GM18870 (cell line): ENCODE data around the gene PTPN13.
"Not testable (repeated sequence)": the region's sequence is repeated elsewhere in the genome, so short reads cannot be mapped to it uniquely, and the experiment has no call there.

ENCODE experiments used
- ATAC-seq: cut with Tn5 transposase; IDR thresholded peaks from one replicate; pipeline ENCODE4 v1.9.1; 2021; ENCODE audit warnings: moderate library complexity; ENCODE audit not compliant: unreplicated experiment

PTPN13 gene

DNA sequence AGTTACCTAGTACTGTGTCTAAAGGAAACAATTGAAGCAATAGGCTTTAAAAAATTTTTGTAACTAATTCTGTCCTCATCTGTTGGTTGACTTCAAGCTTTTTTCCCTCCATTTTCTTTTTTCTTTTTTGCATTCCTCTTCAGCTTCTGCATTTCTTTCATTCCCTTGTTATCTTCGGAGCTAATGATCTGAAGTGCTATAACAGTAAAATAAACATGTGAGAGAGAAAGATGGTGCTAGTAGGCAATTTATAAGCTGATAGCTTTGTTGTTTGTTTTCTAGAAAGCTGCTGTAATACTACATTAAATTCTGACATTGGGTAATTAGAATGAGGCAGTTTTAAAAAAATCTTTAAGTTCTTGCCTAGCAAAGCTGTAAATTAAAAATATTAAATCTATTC is 37.1 kb downstream of the PTPN13 start:
- ATAC-seq: no peak

DNA sequence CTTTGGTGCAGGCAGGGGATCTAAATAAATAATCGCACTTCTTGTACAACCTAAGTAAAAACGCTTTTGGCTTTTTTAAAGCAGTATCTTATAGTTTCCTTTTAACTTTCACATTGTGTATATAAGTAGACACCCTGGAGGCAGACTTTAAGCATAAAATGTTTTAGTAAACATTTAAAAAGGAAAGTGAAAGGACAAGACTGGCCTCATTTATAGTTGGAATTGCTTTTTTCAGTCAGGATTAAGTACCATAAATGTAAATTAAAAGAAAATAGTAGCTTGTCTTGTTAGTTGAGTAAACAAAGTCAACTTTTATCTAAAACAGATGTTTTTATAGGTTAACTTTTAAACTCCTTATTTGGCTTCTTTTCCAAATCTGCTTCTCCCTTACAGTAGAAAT is 39.7 kb downstream of the PTPN13 start:
- ATAC-seq: no peak

DNA sequence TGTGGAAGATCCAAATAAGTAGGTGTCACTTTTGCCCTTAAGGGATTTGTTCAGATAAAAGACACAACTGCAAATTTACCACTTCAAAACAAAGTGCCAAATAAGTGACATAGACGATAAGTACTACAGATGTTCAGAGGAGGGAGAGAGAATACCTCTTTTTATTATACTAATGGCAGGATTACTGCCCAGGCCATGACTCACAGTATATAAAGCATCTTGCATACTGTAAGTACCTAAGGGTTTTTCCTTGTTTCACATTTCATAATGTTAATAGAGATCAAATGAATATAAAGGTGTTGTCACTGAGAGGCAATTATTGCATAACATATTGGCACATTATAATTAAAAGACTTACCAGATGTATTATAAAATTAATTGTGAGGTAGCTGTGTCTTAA is 46.4 kb downstream of the PTPN13 start:
- no peak for ATAC-seq

DNA sequence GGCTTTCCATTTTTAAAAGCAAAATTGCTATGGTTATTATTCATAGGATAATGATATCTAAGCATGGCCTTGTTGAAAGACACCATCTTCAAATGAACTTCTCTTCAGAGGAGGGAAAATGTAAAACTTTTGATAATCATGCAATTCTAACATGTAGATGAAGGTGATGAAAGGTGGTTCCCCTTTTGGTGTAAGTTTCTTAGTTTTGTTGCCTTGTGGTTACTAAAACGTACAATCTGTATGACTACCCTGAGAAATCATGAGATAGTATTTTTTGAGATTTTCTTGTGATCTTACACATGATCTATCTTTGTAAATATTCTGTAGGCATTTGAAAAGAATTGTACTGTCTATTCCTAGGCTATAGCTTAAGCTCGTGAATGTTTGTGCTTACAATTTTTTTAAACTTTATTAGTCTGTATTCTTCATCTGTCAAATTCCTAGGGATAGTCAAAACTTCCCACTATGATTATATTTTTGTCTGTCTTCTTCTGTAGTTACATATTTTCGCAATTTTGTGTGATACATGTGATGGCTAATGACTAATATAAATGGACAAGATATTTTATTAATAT is 47.5 kb downstream of the PTPN13 start:
- no peak for ATAC-seq

DNA sequence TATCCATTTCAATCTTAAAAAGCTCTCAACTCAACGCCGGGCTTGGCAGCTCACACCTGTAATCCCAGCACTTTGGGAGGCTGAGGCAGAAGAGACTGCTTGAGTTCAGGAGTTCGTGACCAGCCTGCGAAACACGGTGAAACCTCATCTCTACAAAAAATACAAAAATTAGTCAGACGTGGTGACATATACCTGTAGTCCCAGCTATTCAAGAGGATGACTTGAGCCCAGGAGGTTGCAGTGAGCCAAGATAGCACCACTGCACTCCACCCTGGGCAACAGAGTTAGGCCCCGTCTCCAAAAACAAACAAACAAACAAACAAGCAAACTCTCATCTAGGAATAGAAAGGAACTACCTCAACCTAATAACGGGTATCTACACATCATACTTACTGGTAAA is 50.8 kb downstream of the PTPN13 start:
- no peak for ATAC-seq

DNA sequence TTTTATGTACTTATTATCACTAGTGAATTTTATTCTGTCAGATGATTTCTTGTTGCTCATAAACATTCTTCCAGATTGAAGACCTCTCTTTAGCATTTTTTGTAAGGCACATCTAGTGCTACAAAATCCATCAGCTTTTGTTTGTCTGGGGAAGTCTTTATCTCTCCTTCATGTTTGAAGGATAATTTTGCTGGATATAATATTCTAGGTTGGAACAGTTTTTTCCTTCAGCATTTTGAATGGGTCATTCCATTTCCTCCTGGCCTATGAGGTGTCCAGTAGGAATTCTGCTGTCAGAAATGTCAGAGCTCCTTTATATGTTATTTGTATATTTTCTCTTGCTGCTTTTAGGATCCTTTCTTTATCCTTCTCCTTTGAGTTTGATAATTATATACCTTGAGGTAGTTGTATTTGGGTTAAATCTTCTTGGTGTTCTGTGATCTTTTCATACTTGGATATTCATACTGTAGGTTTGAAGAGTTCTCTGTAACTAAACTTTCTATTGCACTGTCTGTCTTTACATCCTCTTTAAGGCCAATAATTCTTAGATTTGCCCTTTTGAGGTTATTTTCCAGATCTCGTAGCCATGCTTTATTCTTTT is 58.3 kb downstream of the PTPN13 start:
- no peak for ATAC-seq

DNA sequence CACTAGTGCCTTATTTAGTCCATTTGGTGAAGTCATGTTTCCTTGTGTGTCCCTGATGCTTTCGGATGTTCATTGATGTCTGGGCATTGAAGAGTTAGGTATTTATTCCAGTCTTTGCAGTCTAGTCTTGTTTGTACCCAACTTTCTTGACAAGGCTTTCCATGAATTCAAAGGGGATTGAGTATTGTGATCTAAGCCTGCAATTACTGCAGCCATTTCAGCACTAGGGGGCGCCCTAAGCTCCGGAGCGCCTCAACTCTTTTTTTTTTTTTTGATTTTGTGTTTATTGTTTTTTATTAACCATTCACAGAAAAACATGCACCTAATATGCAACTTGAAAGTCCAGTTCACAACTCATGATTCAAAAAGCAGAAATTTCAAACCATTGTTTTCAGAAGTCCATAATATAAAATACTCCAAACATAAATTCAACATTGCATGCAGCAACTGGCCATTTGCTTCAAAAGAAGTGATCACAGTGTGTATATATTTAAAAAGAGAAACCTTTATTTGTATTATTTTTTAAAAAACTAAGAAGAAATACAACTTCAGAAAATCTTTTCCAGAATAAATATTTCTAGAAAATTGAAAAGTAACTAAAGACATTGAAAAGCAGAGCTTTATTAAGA is 59.2 kb downstream of the PTPN13 start:
- no peak for ATAC-seq

DNA sequence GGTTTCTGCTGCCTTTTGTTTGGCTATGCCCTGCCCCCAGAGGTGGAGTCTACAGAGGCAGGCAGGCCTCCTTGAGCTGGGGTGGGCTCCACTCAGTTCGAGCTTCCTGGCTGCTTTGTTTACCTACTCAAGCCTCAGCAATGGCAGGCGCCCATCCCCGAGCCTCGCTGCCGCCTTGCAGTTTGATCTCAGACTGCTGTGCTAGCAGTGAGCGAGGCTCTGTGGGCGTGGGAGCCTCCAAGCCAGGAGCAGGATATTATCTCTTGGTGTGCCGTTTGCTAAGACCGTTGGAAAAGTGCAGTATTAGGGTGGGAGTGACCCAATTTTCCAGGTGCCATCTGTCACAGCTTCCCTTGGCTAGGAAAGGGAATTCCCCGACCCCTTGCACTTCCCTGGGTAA is 62.7 kb downstream of the PTPN13 start:
- ATAC-seq: not testable (repeated sequence)

DNA sequence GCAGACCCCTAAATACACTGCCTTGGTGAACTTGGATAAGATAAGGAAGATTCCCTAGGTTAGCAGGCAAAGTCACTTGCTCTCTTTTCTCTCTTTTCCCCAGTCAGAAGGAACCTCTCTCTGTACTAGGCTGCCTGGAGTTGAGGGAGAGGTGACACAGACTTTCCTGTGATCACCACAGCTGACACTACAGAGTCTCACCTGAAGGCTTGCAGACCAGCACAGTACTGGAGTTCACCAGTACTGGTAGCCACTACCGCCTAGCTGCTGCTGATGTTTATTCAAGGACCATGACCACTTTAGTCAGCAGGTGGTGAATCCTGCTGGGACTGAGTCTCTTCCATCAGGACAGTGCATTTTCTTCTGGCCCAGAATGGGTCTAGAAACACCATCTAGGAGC is 63.3 kb downstream of the PTPN13 start:
- ATAC-seq: no peak

DNA sequence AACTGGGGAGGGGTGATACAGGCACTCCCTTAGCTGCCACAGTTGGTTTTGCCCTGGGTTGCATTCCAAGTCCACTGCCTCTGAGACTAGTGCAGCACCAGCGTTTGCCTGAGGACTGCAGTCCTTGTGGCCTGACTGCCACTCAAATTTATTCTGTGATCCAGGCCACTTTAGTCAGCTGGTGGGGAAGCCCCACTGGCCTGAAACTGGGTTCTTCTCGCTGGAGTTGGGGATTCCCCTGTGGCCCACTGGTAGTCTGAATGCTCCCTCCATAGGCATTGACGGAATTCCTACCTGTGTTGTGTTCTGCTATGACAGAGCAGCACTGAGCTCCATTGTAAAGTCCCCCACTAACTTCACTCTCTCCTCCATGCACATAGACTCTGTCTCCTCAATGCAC is 63.8 kb downstream of the PTPN13 start:
- no peak for ATAC-seq

DNA sequence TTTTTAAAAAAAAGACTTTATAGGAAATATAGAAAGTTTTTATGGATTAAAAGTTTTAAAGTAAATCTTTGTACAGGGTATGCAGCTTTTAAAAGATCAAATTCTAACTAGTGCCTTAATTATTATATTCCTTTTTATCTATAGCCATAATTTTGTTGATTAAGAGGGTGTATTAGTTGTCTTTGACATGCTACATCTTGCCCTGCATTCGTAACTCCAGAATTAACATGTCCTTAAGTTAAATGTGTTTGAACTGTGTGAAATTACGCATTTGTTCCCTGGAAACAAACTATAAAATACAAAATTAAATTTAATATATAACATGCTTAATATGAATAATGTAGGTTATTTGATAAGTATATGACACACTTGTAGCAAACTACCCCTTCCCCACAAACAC is 66.3 kb downstream of the PTPN13 start:
- ATAC-seq: no peak

DNA sequence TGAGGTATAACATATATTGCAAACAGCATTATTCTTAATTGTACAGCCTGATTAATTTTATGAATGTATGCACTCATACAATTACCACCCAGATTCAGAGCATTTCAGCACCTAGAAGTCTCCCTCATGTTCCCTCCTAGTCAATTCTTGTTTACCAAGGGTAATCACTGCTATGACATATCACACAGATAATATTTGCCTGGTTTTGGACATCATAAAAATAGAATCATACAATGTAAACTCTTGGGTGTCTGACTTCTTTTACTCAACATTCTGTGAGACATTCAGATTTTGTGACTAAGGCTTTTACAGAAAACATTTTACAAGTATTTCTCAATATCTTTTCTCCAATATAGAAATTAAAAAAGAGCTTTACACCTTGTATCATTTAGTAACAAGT is 66.9 kb downstream of the PTPN13 start:
- no peak for ATAC-seq

DNA sequence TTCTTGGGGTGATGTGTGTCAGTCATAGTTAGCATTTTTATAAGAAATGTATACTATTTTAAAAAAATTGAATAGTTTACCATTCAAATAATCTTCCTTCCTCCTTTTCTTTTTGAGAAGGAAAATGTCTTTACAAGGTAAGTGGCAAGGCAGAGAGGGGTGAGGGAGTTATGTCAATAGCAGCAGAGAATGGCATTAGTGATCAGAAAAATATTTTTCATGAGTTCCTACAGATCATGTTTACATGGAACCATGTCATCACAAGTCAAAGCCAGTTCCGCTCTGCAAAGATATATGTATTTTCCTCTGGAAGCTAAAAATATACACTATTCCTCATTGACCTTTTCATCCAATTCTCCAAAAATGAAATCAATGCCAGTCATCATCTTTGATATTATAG is 67.3 kb downstream of the PTPN13 start:
- no peak for ATAC-seq

DNA sequence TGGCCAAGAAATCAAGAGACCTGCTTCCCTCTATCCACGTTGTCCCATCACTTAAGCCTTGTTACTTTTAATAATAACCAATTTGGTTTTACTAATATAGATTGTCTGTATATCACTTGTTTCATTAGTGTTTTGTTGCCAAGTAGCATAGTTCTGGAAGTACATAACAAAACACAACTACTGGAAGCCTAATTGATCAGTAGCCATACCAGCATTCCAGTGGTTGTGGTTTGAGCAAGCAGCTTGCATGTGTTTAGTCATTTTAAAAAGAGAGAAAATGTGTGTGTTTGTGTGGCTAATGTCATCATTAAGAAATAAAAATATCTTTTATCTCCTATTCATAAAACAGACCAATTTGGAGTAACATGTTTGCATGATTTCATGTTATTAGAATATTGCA is 70.8 kb downstream of the PTPN13 start:
- no peak for ATAC-seq

DNA sequence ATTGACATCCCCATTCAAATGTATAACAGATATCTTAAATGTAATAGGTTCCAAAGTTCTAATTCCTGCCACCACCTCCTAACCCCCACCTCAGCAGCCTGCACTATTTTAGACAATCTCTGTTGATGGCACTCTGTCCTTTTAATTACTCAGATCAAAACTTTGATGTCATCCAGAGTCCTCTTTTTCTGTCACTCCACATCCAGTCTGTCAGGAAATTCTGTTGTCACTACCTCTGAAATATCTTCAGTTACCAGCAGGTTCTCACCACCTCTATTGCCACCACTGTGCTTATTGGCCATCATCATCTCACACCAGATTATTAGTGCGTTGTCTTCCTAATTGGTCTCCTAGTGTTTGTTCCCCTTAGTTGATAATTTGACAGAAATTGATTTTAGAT is 76.2 kb downstream of the PTPN13 start:
- ATAC-seq: no peak

DNA sequence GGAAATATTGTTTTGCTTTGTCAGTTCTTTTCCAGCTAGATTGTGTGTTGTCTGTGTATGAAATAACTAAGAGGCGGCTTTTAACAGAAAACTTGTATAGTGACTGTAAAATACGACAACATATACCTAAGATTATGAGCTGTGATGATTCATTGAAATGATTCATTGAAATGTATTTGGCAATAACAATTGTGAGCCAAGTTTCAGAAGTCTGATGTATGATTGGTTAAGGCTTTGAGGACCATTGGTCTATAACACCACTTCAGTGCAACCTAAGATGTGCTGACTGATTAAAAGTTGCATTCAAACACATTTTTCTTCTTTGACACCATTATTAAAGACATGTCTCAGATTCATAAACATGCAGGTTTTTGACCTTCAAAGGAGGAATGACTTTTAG is 76.6 kb downstream of the PTPN13 start:
- ATAC-seq: no peak

DNA sequence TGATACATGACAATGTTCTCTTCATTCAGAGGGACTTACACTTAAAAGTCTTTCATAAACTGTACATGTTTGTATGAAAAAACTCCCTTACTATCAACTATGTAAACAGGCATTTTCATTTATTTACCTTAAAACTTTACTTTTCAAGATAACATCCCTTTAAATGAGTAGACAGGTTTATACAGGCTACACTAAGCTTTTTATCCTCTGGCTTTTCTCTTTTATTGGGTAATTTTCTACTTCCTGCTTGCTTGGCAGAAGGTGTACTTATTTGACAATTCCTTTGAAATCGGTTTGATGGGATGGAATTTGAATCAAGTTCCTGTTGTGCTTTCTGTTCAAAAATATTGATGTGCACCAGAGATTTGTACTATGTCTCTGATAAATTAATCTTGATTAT is 81.4 kb downstream of the PTPN13 start:
- no peak for ATAC-seq

DNA sequence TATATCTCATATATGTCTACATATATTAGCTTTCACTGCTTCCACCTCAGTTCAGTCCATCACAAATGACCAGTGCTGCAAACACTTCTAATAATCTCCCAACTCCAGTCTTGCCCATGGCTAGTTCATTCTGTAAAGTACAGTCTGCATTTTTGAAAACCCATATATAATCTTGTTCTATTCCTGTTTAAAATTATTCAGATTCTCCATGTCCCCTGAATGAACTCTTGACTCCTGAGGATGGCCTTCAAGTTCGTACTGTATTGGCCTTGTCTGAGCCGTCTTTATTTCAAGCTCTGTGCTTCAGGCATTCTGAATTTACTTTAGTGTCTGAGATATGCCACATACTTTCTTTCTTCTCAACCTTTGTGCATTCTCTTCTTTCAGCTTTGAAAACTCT is 84.7 kb downstream of the PTPN13 start:
- ATAC-seq: no peak

DNA sequence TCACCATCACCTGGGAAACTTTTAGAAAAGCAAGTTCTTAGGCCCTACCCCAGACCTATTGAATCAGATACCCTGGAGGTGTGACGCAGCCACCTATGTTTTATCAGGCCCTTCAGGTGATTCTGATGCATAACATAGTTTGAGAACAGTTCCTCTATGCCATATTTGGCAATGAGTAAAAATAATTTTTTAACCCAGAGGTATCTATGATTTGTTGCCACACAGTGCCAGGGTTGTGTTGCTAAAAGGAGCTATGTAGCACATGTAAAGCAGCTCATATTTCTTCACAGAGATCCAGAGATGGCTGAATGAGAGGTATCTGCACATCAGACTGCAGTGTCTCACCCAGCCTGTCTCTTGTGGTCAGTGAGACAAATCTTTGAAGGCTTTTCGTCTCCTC is 85.3 kb downstream of the PTPN13 start:
- no peak for ATAC-seq

DNA sequence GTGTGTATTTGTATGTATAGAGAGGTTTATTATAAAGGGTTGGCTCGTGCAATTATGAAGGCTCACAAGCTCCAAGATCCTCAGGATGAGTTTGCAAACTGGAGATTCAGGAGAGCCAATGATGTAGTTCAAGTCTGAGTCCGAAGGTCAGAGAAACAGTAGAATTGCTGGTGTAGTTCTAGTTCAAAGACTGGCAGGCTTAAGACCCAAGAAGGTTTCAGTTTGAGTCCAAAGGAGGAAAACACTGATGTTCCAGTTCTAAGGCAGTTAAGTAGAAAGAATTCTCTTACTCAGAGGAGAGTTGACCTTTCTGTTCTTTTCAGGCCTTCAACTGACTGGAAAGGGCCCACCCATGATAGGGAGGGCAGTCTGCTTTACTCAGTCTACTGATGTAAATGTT is 89.1 kb downstream of the PTPN13 start:
- ATAC-seq: no peak

DNA sequence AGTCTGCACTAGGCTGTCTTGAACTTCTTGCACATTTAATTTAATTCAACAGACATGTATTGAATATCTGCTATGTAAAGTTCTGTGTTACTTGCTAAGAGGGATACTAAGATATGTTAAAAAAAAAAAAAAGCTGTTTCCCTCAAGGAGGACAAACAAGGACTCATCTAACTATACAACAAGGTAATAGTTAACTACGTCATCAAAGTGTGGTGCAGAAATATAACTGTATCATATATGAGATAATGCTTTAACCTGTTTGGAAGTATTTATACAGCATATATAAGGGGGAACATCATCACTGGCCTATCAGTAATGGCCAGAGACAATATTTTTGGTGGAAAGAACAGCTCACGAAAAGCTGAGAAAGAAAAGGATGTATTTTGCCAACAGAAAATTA is 89.9 kb downstream of the PTPN13 start:
- no peak for ATAC-seq

DNA sequence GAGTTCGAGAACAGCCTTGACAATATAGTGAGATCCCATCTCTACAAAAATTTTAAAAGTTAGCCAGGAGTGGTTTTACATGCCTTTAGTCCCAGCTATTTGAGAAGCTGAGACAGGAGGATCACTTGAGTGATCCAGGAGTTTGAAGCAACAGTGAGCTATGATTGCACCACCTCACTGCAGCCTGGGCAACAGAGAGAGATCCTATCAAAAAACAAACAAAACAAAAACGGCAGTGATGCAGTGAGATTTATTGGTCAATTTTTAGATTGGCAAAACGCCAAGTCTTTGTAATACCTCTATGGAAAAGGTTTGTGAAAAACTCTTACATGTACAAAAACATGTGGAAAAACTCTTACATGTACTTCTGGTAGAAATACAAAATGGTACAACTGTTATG is 91.3 kb downstream of the PTPN13 start:
- ATAC-seq: no peak

DNA sequence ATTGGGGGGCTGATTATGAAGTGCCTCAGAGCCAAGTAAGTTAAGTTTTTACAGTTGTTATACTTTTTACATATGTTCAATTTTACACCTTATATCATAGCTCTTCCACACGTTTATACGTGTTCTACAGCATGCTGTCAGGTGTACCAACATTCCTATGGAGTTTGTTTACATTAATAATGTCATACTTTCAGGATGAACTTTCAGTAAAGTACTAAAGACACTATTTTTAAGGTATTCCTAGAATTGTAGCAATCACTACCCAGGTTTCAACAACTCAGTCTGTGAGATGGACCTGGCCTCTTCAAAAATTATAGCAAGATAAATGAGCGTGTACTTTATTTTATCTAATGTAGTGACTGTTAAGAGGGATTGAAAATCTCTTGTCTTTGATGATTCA is 92.6 kb downstream of the PTPN13 start:
- no peak for ATAC-seq
